ENCODE data around the gene CDH5.

DNA sequence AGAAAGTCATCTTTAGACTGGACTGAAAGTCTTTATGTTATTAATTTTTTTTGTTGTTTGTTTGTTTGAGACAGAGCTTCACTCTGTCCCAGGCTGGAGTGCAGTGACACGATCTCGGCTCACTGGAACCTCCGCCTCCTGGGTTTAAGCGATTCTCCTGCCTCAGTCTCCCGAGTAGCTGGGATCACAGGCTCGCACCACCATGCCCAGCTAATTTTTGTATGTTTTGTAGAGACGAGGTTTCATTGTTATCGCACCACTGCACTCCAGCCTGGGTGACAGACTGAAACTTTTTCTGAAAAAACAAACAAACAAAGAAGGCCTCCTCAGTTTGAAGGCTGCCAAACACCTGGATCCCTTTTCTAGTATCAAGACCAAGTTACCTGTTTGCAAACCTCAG, 65.3 kb downstream of the CDH5 start:
- TF ChIP-seq, protein P1, sequence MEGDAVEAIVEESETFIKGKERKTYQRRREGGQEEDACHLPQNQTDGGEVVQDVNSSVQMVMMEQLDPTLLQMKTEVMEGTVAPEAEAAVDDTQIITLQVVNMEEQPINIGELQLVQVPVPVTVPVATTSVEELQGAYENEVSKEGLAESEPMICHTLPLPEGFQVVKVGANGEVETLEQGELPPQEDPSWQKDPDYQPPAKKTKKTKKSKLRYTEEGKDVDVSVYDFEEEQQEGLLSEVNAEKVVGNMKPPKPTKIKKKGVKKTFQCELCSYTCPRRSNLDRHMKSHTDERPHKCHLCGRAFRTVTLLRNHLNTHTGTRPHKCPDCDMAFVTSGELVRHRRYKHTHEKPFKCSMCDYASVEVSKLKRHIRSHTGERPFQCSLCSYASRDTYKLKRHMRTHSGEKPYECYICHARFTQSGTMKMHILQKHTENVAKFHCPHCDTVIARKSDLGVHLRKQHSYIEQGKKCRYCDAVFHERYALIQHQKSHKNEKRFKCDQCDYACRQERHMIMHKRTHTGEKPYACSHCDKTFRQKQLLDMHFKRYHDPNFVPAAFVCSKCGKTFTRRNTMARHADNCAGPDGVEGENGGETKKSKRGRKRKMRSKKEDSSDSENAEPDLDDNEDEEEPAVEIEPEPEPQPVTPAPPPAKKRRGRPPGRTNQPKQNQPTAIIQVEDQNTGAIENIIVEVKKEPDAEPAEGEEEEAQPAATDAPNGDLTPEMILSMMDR (IDR thresholded peaks at IDR 0.05), result no peak
- no peak for TF ChIP-seq POLR2A (IDR thresholded peaks at IDR 0.05)

Data from body of pancreas (tissue), 4 donors.